Germinal center (tissue), 1 donor: ENCODE results near the gene CFAP90.
A peak's percentile ranks its signal among the peaks of the same experiment; 100 is the strongest.

Experiments
- DNase-seq: peaks from one replicate; pipeline ENCODE4 v3.0.0; 2012; ENCODE audit warnings: mixed read lengths, low spot score

The CFAP90 gene

GRCh38 chr5:7822449-7822848 lies 28.5 kb downstream of the CFAP90 start:
- DNase-seq, result no peak

GRCh38 chr5:7816535-7816901 lies 34.4 kb downstream of the CFAP90 start:
- no peak for DNase-seq

- peak; percentile 65 for DNase-seq
Measured at GRCh38 chr5:7815892-7816534, 34.9 kb downstream of the CFAP90 start.

- DNase-seq, result no peak
Measured at GRCh38 chr5:7814816-7815215, 36.1 kb downstream of the CFAP90 start.

- DNase-seq, result no peak
Measured at GRCh38 chr5:7813576-7813975, 37.4 kb downstream of the CFAP90 start.

GRCh38 chr5:7813007-7813406 lies 37.9 kb downstream of the CFAP90 start:
- no peak for DNase-seq

- no peak for DNase-seq
Measured at GRCh38 chr5:7811715-7812114, 39.2 kb downstream of the CFAP90 start.

GRCh38 chr5:7808998-7809397 lies 41.9 kb downstream of the CFAP90 start:
- no peak for DNase-seq

GRCh38 chr5:7805379-7805778 lies 45.6 kb downstream of the CFAP90 start:
- no peak for DNase-seq

GRCh38 chr5:7803937-7804336 lies 47.0 kb downstream of the CFAP90 start:
- DNase-seq, result no peak

- DNase-seq, result no peak
Measured at GRCh38 chr5:7802855-7803254, 48.1 kb downstream of the CFAP90 start.

- no peak for DNase-seq
Measured at GRCh38 chr5:7801891-7802614, 48.9 kb downstream of the CFAP90 start.

GRCh38 chr5:7795306-7795705 lies 55.6 kb downstream of the CFAP90 start:
- DNase-seq, result no peak

- DNase-seq, result no peak
Measured at GRCh38 chr5:7794823-7795222, 56.1 kb downstream of the CFAP90 start.

GRCh38 chr5:7794311-7794710 lies 56.6 kb downstream of the CFAP90 start:
- DNase-seq, result no peak

- no peak for DNase-seq
Measured at GRCh38 chr5:7793895-7794294, 57.0 kb downstream of the CFAP90 start.

- no peak for DNase-seq
Measured at GRCh38 chr5:7789567-7789966, 61.4 kb downstream of the CFAP90 start.

- no peak for DNase-seq
Measured at GRCh38 chr5:7787770-7788169, 63.2 kb downstream of the CFAP90 start.

- DNase-seq, result no peak
Measured at GRCh38 chr5:7784683-7785380, 66.1 kb downstream of the CFAP90 start.

GRCh38 chr5:7781899-7782298 lies 69.0 kb downstream of the CFAP90 start:
- DNase-seq, result no peak
